Erythroblast (primary cell): ENCODE data around the gene RPL31.

Experiments
- GATA1 ChIP-seq: IDR thresholded peaks from 2 replicates; pipeline ENCODE4 v1.6.1; 2011; ENCODE audit warnings: low read depth, mild to moderate bottlenecking, control low read depth, low read length, moderate library complexity
- POLR2A ChIP-seq: IDR thresholded peaks from 2 replicates; pipeline ENCODE4 v1.6.1; 2011; ENCODE audit warnings: mild to moderate bottlenecking, low read length

DNA sequence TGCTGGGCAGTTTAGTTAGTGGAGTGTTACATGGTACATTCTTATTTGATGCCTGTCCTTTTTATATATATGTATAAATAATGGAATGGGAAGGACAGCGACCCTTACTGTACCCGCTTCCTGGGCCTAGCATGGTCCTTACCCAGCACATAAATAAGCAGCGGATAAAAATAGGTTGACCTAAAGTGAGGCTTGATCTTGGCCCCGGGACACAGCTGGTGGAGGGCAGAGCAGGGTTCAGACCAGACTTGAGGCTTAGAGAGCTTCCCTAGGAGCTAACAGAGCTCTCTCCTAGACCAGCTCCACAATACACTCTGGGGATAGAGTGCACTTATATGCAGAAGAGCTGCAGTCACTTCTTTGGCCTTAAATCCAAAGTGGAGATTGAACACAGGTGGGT lies 46.9 kb upstream of the RPL31 start:
- TF ChIP-seq POLR2A (no peak), GATA1 (no peak)
